Hematopoietic multipotent progenitor cell treated with erythropoietin and hydrocortisone succinate and interleukin-3 and kit ligand, for 15 days (in vitro differentiated cells): ENCODE measurements around the gene TXNDC16.
"Not testable (repeated sequence)": the region's sequence is repeated elsewhere in the genome, so short reads cannot be mapped to it uniquely, and the experiment has no call there.

Source experiments
- DNase-seq: peaks from one replicate; pipeline ENCODE4 v3.0.0-alpha.2; 2015; ENCODE audit warnings: low spot score

The TXNDC16 gene

DNA sequence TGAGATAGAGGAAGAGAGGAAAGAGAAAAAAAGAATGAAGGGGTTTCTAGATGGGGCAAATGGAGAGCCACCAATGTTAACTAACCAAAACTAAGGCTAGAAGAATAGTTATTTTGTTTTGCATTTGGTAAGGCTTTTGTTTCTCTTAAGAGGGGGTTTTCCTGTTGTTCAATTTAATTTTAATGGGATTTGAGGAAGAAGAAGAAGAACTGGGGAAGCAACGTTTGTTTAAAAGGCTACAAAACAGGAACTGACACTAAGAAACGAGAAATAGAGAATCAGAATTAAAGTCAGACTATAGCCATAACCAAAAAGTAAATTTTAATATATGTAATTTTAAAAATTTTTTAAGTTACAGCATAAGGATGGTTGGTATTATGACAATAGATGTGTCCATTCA, 13.7 kb downstream of the TXNDC16 start:
- DNase-seq, result no peak

DNA sequence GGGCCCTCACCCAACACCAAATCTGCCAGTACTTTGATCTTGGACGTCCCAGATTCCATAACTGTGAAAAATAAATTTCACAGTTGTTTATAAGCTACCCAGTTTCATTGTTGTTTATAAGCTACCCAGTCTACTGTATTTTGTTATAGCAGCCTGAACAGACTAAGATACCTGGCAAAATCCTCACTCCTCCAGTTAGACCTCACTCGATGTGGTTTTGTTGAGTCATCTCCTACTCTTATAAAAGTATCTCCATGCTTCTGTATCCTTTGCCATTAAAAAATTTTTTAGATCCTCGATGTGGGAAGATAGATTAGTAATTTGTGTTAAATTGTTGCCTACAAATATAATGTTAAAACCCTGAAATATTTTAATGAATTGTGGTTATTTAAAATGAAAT, 16.0 kb downstream of the TXNDC16 start:
- no peak for DNase-seq

DNA sequence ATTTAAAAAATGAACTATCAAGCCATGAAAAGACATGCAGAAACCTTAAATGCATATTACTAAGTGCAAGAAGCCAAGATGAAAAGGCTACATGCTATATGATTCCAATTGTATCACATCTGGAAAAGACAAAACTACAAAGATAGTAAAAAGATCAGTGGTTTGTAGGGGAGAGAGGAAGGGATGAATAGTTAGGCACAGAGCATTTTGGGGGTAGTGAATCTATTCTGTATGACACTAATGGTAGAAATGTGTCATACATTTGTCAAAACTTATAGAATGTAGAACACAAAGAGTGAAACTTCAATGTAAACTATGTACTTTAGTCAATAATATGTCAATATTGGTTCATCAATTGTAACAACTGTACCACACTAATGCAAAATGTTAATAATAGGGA, 20.8 kb downstream of the TXNDC16 start:
- no peak for DNase-seq

DNA sequence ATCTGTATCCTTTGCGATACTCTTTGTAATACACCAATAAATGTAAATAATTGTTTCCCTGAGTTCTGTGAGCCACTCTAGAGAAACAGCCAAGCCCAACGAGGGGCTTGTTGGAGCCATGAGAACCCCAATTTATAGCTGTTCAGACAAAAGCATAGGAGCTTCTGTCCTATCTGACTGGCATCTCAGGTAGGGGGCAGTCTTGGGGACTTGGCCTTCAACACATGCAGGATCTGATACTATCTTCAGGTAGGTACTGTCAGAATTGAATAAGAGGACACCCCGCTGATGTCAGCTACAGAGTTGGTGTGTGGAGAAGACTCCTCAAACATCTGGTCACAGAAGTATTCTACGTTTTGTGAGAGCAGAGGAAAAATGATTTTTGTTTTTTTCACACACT, 25.3 kb downstream of the TXNDC16 start:
- no peak for DNase-seq

DNA sequence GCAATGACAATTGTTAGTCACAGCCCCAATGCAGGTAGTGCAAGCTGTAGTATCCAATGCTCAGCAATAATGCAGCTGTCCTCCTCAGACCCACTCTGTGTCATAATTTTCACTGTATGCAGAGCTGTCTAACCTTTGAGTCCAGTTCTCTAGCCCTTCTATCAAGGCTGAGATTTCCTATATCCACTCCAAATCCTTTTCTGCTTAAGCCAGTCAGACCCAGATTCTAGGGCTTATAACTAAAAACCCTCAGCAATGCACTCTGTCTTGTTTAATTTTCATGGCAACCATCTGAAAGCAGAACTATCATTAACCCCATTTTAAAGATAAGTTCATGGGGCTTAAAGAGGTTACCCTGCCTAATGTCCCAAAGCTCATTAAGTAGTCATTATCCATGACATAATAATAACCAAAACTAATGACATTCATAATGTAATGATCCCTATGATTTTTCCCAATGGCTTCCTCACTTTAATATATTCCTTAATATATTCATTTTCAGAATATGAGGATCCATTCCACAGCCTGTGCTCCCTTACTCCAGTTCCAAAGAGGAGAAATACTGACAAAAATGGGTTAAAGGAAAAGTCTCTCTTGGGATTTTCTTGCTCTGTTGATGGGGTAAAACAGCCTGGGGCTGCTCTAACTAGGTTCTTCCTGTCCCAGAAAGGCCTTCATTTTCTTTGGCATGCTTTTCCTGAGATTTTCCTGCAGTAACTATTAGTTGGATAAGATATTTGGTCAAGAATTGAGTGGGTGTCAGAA, 29.5 kb downstream of the TXNDC16 start:
- no peak for DNase-seq

DNA sequence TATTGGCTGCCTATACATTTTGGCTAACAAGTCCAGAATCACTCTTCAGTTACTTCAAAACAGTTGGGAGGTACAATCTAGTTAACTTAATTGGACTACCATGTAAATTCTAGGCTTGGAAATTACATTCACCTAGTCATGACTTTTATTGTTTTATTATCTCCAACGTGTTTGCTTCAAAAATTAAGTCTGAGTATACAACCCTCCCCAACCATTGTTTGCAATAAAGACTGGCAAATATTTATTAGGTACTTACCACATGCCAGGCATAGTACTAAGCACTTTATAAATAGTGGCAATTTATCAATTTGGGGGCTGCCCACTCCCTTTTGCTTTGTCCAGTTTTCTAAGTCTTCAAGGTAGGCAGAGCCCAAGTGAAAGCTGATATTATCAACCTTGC, 30.3 kb downstream of the TXNDC16 start:
- DNase-seq, result no peak

DNA sequence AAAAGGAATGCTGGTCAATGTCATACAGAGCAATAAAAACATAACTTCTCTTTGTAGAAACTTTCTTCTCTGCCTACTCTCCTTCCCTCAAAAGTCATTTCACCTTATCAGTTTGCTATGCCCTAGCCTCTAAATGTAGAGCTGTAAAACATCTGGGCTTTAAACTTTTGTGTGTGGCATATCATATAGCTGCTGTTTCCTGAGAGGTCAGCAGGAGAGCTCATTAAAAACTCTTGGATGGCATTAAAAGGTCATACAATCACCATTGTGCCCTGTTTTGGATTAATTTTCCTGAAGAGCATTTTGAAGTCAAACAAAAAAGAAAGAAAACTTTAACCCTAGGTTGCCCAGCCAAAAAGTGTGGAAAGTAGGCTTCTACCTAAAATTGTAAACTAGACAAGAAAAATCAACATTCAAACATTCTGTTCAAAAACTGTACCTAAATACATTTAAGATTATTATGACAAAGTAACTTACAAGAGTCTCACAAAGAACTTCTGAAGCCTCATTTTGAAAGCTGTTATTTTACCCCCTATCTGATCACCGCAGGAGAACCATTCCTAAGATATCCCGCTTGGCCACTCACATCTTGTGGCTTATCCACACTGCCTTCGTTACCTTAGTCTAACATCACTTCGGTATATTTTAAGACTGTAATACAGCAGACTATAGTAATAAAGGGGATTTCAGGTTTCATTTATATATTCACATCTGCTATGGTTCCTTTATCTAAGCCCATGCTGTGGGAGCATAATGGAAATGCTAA, 38.1 kb downstream of the TXNDC16 start:
- DNase-seq, result no peak

DNA sequence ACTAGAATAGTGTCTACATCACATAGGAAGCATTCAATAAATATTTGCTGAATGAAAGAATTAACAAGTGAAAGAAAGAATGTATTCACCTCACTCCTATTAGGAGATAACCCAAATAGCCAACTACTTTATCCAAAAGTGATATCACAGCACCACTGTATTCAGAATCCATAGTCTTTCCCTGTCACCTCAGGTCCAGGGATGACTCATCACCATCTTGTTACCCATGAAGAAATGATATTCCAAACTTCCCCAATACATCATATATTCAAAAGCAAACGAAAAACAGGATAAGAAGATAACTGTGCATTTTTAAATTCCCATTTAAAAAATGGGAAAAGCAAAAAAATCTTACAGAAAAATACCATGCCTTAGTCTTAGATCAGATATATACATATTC, 39.1 kb downstream of the TXNDC16 start:
- no peak for DNase-seq

DNA sequence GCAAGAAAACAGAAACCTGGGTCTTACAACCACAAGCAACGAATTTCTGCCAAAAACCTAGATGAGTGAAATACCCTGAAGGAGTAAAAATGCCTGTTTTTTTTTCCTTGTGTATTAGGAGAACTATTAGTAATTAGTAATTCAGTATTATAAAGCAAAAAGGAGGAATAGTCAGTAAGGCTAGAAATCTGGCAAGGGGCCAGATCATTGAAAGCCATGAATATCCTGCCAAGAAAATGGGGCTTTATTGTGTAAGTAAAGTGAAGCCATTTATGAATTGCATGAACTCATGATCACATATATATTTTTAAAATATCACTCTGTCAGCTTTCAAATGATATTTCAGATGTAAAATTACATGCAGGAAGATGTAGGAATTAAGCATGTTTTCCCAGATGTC, 57.9 kb downstream of the TXNDC16 start:
- peak; percentile 33 for DNase-seq

DNA sequence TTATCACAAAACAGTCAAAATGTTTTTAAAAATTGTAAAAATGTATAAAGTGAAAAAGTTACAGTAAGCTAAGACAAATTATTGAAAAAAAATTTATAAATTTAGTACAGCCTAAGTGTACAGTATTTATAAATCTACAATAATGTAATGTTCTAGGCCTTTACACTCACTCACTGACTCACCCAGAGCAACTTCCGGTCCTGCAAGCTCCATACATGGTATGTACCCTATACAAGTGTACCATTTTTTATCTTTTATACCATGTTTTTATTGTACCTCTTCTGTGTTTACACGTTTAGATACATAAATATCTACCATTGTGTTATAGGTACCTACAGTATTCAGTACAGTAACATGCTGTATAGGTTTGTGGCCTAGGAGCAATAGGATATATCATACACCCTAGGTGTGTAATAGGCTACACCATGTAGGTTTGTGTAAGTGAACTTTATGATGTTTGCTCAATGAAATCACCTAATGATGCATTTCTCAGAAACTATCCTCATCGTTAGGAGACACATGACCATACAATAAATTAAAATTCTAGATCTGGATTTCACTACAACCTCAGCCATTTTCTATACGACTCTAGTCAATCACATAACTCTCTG, 66.8 kb downstream of the TXNDC16 start:
- DNase-seq, result no peak

DNA sequence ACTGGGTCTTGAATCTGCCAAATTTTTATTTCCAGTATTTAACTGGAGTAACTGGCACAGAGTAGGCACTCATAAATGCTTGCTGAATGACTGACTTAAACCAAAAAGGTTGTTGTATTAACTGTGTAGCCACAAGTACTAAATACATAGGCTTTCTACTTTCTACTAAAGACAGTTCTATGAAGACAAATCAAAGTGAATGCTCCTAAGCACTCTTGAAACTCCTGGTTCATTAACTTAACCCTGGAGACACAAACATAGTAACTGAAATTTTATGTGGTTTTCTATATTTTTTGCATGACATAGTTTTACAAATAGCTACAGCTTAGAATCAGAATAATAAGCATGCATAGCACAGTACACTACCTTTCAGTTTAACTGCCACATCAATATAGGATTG, 70.4 kb downstream of the TXNDC16 start:
- DNase-seq, result no peak

DNA sequence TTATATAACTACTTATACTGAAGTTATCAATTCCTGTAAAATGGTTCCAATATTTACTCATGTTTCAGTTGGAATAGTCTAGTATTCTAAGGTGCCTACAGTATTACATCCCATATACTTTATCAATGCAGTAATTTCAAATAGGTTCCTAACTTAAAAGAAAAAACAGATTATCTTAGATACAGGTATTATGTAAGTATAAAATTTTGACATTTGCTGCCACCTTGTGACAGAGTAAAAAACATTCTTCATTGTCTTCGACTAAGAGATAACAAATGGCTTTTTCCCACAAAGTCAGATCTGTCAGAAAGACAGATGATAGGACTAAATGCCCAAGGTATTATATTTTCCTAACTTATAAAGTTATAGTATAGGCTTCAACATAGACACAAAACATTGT, 78.7 kb downstream of the TXNDC16 start:
- no peak for DNase-seq

DNA sequence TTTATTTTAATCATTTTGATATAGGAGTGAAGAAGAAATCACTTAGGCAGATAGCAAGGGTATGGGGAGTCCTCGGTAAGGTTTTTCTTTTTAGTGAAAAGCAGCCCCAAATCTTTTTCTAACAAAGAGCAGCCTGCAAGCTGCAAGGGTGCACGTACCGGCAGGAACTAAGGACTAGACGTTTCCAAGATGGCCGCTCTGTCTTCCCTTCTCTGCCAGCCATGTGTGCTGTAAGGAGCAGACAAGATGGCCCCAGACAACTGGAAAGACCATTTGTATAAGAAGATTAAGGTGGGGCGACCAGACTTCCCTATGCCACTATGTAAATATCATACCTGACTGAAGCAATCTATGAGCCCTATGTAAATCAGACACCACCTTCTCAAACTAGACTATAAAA, 79.6 kb downstream of the TXNDC16 start:
- DNase-seq, result no peak

DNA sequence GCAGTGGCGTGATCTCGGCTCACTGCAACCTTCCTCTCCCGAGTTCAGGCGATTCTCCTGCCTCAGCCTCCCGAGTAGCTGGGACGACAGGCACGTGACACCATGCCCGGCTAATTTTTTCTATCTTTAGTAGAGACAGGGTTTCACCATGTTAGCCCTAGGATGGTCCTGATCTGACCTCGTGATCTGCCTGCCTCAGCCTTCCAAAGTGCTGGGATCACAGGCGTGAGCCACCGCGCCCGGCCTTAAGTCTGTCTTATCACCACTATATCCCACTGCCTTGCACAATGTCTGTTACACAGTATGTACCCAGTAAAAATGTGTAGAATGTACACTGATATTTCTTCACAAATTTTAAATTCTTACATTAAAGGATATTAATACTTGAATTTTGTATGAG, 80.1 kb downstream of the TXNDC16 start:
- not testable (repeated sequence) for DNase-seq

DNA sequence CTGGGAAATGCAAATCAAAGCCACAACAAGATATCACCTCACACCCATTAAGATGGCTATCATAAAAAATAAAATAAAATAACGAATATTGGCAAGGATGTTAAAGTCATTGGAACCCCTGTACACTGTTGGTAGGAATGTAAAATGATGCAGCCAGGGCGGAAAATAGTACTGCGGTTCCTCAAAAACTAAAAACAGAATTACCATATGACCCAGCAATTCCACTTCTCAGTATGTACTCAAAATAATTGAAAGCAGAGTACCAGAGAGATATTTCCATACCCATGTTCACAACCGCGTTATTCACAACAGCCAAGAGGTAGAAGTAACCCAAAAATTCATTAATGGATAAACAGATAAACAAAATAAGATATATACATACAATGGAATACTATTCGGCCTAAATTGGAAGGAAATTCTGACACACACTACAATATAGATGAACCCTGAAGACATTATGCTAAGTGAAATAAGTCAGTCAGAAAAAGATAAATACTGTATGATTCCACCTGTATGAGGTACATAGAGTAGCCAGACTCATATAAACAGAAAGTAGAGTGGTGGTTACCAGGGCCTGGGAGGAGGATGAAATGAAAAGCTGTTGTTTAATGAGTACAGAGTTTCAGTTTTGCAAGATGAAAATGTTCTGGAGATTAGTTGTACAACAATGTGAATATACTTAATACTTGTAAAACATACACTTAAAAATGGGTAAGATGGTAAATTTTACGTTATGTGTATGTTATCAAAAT, 84.6 kb downstream of the TXNDC16 start:
- no peak for DNase-seq

DNA sequence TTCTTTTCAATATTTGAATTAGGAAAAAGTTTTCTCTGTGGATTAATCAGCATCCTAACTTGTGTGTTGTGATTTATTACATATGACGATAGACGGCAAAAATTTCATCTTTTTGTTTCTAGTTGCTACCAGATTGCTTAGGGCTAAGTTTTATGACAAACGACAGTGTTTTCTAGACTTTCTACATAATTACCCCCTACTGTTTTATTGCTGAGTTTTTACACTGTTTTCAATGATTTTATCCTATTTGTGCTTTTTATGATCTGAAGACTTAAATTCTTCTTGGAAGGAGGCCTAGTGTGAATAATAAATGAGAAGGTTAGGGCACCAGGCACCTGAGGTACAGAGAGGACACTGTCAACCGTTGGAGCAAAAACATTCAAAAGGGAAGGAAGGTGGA, 88.1 kb downstream of the TXNDC16 start:
- DNase-seq, result no peak

DNA sequence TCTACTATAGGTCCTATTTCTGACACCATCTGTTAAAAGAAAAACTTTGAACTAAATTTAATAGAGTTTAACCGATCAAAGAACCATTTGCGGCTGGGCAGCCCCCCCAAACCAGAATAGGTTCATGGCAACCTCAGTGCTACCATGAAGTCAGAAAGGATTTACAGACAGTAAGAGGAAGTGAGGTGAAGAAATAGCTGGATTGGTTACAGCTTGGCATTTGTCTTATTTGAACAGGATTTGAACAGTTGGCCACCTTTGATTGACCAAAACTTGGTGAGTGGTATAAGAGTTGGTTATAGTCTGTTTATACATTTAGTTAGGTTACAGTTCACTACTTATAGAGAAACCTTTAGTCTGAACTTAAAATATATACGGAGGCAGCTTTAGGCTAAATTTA, 88.9 kb downstream of the TXNDC16 start:
- DNase-seq, result no peak

DNA sequence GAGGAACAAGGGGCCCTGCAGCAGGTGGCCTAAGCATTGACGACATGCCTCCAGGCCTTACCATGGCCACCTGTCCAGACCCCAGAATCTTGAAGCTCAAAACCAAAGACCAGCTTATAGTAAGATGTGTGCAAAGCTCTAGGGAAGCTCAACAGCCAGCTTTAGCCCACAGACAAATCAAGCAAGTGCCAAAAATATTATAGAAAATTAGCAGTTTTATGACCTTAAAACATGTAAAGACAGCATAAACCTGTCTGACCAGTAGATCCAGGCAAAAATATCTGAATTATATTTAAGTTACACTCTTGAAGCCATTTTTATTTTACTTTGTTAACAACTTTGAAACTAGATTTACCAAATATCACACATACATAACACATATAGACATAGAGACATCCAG, 90.6 kb downstream of the TXNDC16 start:
- DNase-seq, result no peak

DNA sequence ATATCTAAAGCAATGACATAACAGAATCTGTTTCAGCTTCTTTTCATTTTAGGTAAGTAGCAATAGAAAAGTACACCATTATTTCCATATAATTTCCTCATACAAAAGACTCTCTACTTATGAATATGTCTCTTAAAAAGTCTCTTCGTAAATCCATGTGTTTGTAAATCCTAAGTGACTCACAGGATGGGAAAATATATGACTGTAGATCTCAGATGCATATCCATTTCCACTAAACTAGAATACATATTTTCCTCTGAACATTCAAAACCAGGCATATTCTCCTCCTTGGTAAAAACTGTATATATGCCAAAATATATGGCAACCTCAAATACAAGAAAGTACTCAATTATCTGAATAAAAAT, 93.6 kb downstream of the TXNDC16 start:
- no peak for DNase-seq

DNA sequence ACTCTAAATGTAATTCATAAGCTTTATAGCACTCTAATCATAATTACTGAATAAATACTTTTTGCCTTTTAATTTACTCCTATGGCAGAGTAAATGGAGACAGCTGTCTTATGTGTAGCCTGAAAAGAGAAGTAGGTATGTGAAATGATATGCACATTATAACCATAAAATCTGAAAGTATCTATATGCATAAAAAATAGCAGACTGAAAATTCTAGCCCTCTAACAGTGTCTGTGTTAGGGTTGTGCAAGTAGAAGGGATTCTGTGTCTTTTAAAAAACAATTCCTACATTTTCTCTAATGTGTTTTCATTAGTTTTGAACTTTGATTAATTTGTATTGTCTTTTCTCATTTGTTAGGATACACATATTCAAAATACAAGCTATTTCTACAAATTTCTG, 94.9 kb downstream of the TXNDC16 start:
- DNase-seq, result no peak

DNA sequence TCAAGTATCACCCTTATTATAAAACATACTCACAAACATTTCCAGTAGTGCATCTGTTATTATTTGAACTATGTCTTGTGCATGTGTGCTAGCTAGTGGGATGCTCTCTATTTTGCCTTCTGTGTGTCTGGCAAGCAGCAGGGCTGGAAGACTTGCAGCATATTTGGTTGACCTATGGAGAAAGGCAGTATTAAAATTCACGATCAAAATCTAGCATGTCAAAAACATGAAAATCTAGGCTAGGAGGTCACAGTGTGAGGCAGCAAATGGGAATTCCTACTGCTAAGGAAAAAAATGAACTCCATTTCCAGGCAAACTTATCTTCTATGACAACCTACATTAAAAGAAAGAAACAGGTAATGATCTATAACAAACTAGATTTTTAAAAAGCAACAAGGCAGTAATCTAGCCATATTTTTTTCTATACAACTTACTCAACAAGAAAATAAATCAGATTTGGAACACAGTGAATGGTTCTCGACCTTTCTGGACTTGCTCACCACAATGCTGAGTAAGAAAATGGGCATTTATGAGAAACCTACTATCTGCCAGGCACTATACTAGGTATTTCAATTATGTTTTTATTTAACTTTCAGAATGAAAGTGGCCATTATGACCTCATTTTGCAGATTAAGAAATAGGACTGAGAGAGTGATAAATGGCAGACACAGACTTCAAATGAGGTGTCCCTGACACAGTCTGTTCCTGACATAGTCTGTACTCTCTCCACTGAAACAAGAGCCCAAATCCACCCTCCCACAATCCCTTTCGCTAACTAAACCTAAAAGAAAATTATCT, 96.8 kb downstream of the TXNDC16 start:
- DNase-seq, result no peak

DNA sequence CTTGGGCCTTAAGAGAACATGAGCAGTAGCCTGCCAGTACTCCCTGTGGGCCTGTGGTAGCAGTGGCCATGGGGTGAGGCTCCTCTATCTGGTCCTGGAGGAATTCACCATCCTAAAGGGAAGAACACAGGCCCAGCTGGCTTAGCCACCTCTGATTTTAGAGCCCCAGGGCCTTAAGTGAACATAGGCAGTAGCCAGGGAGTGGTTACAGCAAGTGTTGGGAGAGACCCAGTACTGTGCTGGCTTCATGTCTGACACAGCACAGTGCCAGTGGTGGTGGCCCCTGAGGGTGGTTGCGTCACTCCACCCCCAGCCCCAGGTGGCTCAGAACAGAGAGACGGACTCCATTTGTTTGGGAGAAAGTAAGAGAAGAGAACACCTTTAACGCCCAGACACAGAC, 105.1 kb downstream of the TXNDC16 start:
- DNase-seq, result no peak
